HepG2 (cell line): ENCODE results near the gene UNKL.

Source experiments
- CEBPB ChIP-seq: IDR thresholded peaks from 2 replicates; pipeline ENCODE4 v1.6.1; 2011; ENCODE audit warnings: low read depth, low read length, improper control_type of control experiment, borderline replicate concordance
- CHD4 ChIP-seq: fragments of 200-600 bp; sonication (generic); IDR thresholded peaks from 2 replicates; pipeline ENCODE4 v1.7.0; 2017; ENCODE audit warnings: mild to moderate bottlenecking, low read length, borderline replicate concordance
- EHMT2 ChIP-seq: fragments of 200-600 bp; sonication (generic); IDR thresholded peaks from 2 replicates; pipeline ENCODE4 v1.7.0; 2017; ENCODE audit warnings: antibody characterized with exemption, low read depth, low read length, borderline replicate concordance
- PHF8 ChIP-seq: sonication (generic); formaldehyde crosslinking; IDR thresholded peaks from 2 replicates; pipeline ENCODE4 v1.5.0; 2020; ENCODE audit warnings: missing genetic modification reagents
- POLR2AphosphoS5 ChIP-seq: IDR thresholded peaks from 2 replicates; pipeline ENCODE4 v1.6.1; 2012; ENCODE audit warnings: low read depth, low read length
- RAD21 ChIP-seq: fragments of 450-650 bp; formaldehyde crosslinking; IDR thresholded peaks from 2 replicates; pipeline ENCODE4 v1.5.0; 2020; ENCODE audit warnings: mild to moderate bottlenecking
- TCF12 ChIP-seq, 2 experiments: fragments of 450-650 bp in 1 of 2; sonication (generic) in 1 of 2; formaldehyde crosslinking in 1 of 2; IDR thresholded peaks; 2 replicates each; pipeline versions ENCODE4 v1.6.1 to v1.8.0; 2017 to 2022; ENCODE audit warnings: antibody characterized with exemption in 1 of 2, mild to moderate bottlenecking in 1 of 2, missing genetic modification reagents in 1 of 2, moderate library complexity in 1 of 2
- TF ChIP-seq, protein P1 (sequence below): sonication (generic); formaldehyde crosslinking; IDR thresholded peaks from 2 replicates; pipeline ENCODE4 v1.5.0; 2020; ENCODE audit warnings: mild to moderate bottlenecking, missing genetic modification reagents, moderate library complexity

DNA sequence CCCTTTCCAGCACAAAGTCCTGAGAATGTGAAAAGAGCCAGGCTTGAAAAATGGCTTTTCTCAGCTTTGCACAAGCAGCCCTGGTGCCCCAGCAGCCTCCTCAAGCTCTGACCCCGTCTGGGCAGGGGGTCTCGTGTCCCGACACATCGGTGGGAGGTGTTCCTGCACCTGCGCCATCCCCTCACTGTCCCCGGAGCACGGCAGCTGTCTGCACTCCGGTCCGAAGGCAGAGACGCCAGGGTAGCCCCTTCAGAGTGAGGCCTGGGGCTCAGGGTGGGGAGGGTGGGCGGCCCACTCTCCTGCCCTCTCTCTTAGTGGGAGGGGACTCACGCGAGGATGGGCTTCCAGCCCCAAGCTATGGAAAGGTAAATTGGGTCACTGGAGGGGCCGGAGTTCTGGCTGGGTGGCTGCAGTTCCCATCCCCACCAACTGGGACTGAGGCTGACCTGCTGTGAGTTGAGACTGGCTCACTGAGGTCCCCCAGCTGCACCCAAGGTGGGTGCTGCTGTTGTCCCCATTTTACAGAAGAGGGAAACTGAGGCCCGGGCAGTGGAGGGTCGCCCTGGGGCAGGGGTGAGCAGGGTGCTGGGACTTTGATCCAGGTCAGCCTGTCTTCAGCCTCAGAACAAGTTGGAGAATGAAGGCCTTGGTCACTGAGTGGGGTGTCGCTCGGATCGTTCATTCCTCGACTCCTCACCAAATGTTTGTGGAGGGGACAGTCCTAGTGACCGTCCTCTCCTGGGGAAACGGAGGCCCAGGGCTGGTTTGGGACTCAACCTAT is 83.4 kb downstream of the UNKL start:
- TF ChIP-seq CHD4 (peak; percentile 89), CEBPB (no peak), POLR2AphosphoS5 (no peak), PHF8 (CRISPR knock-in tag) (no peak), TCF12 (IDR thresholded peaks at IDR 0.05) (no peak), TCF12 (CRISPR knock-in tag; IDR thresholded peaks at IDR 0.05) (no peak), EHMT2 (no peak), RAD21 (no peak)
- TF ChIP-seq, protein P1, sequence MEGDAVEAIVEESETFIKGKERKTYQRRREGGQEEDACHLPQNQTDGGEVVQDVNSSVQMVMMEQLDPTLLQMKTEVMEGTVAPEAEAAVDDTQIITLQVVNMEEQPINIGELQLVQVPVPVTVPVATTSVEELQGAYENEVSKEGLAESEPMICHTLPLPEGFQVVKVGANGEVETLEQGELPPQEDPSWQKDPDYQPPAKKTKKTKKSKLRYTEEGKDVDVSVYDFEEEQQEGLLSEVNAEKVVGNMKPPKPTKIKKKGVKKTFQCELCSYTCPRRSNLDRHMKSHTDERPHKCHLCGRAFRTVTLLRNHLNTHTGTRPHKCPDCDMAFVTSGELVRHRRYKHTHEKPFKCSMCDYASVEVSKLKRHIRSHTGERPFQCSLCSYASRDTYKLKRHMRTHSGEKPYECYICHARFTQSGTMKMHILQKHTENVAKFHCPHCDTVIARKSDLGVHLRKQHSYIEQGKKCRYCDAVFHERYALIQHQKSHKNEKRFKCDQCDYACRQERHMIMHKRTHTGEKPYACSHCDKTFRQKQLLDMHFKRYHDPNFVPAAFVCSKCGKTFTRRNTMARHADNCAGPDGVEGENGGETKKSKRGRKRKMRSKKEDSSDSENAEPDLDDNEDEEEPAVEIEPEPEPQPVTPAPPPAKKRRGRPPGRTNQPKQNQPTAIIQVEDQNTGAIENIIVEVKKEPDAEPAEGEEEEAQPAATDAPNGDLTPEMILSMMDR, result 0 out of 2 replicates have a peak, but pooled peaks have one; percentile 4
